Mesothelial cell of epicardium (in vitro differentiated cells): Measurements from ENCODE around the gene RNF220. TPM values are rescaled to one million over a fixed set of nuclear protein-coding genes. Genes with fewer than 3 reads are reported as not detected.
"Not testable (repeated sequence)": the region's sequence is repeated elsewhere in the genome, so short reads cannot be mapped to it uniquely, and the experiment has no call there.

Experiments
- DNase-seq, 2 experiments: peaks; one replicate each; pipeline ENCODE4 v3.0.0; 2021; ENCODE audit warnings: low spot score in 2 of 2; ENCODE audit not compliant: unreplicated experiment in 2 of 2
- H3K27ac Mint-ChIP-seq: 2 replicates; pipeline ENCODE4 v1.8.0; 2021; ENCODE audit warnings: mixed read lengths
- H3K27me3 Mint-ChIP-seq: 2 replicates; pipeline ENCODE4 v1.8.0; 2021; ENCODE audit warnings: low read depth, mixed read lengths
- H3K36me3 Mint-ChIP-seq: 2 replicates; pipeline ENCODE4 v1.8.0; 2021; ENCODE audit warnings: mixed read lengths
- H3K4me1 Mint-ChIP-seq: 2 replicates; pipeline ENCODE4 v1.8.0; 2021; ENCODE audit warnings: mixed read lengths
- H3K4me3 Mint-ChIP-seq: 2 replicates; pipeline ENCODE4 v1.8.0; 2021; ENCODE audit warnings: mild to moderate bottlenecking, moderate library complexity, mixed read lengths
- H3K9me3 Mint-ChIP-seq: 2 replicates; pipeline ENCODE4 v1.8.0; 2021; ENCODE audit warnings: mixed read lengths
- total RNA-seq: library from RNA; stranded (reverse); gene quantifications from 3 replicates; pipeline ENCODE4 v1.2.1, GENCODE V29; 2021
- TF ChIP-seq, protein P1 (sequence below): fragments of 200-600 bp; sonication (generic); IDR thresholded peaks from one replicate; pipeline ENCODE4 v1.5.0; 2021; ENCODE audit warnings: antibody characterized with exemption; ENCODE audit not compliant: unreplicated experiment

RNF220 gene
- total RNA-seq, 1 donor from 2014 or later, result 84.2 TPM

DNA sequence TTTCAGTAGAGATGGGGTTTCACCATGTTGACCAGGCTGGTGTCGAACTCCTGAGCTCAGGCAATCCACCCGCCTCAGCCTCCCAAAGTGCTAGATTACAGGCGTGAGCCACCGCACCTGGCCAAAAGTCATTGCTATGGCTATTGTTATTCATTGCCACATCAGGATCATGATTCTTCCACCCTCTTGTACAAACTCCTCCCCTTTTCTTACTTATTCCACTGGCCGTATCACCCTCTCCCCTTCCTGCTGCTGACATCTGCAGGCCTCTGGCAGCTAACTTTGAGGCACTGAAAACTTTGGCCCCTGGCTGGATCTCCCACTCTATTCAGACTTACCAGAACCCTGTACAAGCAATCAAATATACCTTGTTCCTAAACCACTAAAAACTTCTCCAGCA, 258.4 kb downstream of the RNF220 start:
- Mint-ChIP-seq H3K4me1 (no peaks in the 10 kb centered on the region), H3K4me3 (no peak overlapping the region), H3K27ac (no peak overlapping the region), H3K9me3 (no peaks in the 10 kb centered on the region), H3K27me3 (no peaks in the 10 kb centered on the region), H3K36me3 (no peaks in the 10 kb centered on the region)
- DNase-seq, result no peak
- TF ChIP-seq, protein P1, sequence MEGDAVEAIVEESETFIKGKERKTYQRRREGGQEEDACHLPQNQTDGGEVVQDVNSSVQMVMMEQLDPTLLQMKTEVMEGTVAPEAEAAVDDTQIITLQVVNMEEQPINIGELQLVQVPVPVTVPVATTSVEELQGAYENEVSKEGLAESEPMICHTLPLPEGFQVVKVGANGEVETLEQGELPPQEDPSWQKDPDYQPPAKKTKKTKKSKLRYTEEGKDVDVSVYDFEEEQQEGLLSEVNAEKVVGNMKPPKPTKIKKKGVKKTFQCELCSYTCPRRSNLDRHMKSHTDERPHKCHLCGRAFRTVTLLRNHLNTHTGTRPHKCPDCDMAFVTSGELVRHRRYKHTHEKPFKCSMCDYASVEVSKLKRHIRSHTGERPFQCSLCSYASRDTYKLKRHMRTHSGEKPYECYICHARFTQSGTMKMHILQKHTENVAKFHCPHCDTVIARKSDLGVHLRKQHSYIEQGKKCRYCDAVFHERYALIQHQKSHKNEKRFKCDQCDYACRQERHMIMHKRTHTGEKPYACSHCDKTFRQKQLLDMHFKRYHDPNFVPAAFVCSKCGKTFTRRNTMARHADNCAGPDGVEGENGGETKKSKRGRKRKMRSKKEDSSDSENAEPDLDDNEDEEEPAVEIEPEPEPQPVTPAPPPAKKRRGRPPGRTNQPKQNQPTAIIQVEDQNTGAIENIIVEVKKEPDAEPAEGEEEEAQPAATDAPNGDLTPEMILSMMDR, result no peak

- H3K9me3 Mint-ChIP-seq, result no peaks in the 10 kb centered on the region
- H3K36me3 Mint-ChIP-seq, result no peaks in the 10 kb centered on the region
- TF ChIP-seq, protein P1, result no peak
- no peak for DNase-seq
- no peak overlapping the region for H3K4me3 Mint-ChIP-seq
- no peaks in the 10 kb centered on the region for H3K4me1 Mint-ChIP-seq
- no peak overlapping the region for H3K27ac Mint-ChIP-seq
- no peaks in the 10 kb centered on the region for H3K27me3 Mint-ChIP-seq
Measured at GRCh38 chr1:44664730-44665370, 259.8 kb downstream of the RNF220 start.

- not testable (repeated sequence) for H3K36me3 Mint-ChIP-seq, H3K27me3 Mint-ChIP-seq, H3K4me1 Mint-ChIP-seq, DNase-seq, H3K9me3 Mint-ChIP-seq, H3K27ac Mint-ChIP-seq, H3K4me3 Mint-ChIP-seq
Measured at GRCh38 chr1:44666719-44667118, 261.7 kb downstream of the RNF220 start.

DNA sequence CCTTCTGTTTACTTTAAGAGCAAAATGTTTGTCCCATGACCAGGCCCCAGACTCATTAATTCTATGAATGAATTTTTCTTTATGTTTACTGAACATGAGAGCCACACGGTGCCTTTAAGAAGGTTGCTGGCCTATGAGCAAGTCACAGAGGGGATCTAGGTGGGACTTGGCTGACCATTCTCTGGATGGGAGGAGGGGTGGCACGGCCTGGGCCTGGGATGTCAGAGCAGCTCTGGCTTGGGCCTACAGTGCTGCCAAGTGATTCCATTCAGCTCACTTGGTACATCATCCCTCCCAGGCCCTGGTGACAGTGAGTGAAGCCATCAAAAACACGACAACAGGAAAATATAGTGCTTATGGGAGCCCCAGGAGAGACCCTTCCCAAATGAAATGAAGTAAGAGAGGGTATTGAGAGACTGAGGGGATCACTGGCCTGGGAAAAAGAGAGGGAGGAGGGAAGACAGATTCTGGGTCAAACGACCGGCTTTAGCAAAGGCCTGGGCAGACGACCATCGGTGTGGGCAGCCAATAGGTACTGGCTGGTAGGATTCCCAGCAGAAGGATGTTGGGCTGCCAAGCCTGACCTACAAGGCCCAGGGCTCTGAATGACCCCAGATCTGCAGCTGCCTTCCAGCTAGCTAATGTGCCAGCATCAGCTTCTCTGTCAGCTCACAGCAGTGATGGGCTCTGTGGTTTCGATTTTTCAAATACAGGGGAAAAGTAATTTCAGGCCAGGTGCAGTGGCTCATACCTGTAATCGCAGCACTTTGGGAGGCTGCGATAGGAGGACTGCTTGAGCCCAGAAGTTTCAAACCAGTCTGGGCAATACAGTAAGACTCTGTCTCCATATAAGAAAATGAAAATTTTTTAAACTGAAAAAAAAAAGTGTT, 265.9 kb downstream of the RNF220 start:
- Mint-ChIP-seq H3K9me3 (no peaks in the 10 kb centered on the region), H3K4me3 (no peak overlapping the region), H3K4me1 (peaks cover 27% of the 10 kb centered on the region), H3K27ac (no peak overlapping the region), H3K36me3 (peaks cover 3% of the 10 kb centered on the region), H3K27me3 (no peaks in the 10 kb centered on the region)
- TF ChIP-seq, protein P1, result no peak
- DNase-seq, result no peak

- Mint-ChIP-seq H3K4me3 (peak overlapping the region; percentile 36), H3K9me3 (no peaks in the 10 kb centered on the region), H3K27me3 (no peaks in the 10 kb centered on the region), H3K36me3 (peaks cover 3% of the 10 kb centered on the region), H3K4me1 (peaks cover 27% of the 10 kb centered on the region), H3K27ac (peak overlapping the region; percentile 95)
- TF ChIP-seq, protein P1, result no peak
- no peak for DNase-seq
Measured at GRCh38 chr1:44672254-44672955, 267.4 kb downstream of the RNF220 start.
